22Rv1 (cell line): ENCODE measurements around the gene SLX4IP.

Source experiments
- ZFX ChIP-seq: fragments of 450-650 bp; IDR thresholded peaks from 2 replicates; pipeline ENCODE4 v1.6.1; 2017; ENCODE audit warnings: antibody characterized with exemption, borderline replicate concordance
- TF ChIP-seq, protein P1 (sequence below): fragments of 450-650 bp; IDR thresholded peaks from 2 replicates; pipeline ENCODE4 v1.5.1; 2017; ENCODE audit warnings: mild to moderate bottlenecking

DNA sequence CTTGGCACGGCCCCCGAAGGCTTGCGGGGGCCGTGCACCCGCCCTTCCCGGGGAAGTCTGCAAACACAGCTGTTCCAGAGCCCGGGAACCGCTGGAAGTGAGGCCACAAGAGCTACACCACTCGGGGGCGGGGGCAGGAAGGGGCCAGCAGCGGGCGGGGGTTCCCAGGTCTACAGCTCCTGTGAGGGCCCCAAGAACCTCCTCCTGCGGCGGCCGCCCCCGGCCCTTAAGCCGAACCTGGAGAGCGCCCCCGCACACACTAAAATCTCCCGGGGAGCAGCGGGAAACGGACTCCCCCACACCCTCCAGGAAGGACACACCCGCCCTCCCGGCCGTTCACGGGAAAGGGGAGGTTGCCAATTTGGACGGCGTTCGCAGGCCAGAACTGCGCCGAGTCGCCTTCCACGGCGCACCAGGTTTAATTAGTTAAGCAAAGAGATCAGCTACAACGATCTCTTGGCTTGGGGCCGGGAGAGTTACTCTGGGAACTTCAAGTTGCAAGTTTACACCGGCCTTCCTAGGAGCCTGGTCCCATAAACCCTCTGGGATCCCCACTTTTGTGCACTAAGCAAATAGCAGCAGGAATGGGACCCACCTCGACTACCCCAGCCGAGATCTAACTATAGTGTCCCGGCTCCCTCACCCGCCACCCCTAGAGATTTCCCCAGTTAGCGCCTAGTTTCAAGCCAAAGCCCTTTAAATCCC is 237.0 kb downstream of the SLX4IP start:
- TF ChIP-seq, protein P1, sequence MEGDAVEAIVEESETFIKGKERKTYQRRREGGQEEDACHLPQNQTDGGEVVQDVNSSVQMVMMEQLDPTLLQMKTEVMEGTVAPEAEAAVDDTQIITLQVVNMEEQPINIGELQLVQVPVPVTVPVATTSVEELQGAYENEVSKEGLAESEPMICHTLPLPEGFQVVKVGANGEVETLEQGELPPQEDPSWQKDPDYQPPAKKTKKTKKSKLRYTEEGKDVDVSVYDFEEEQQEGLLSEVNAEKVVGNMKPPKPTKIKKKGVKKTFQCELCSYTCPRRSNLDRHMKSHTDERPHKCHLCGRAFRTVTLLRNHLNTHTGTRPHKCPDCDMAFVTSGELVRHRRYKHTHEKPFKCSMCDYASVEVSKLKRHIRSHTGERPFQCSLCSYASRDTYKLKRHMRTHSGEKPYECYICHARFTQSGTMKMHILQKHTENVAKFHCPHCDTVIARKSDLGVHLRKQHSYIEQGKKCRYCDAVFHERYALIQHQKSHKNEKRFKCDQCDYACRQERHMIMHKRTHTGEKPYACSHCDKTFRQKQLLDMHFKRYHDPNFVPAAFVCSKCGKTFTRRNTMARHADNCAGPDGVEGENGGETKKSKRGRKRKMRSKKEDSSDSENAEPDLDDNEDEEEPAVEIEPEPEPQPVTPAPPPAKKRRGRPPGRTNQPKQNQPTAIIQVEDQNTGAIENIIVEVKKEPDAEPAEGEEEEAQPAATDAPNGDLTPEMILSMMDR = no peak
- no peak for TF ChIP-seq ZFX
